ENCODE data around the gene KCTD21. TPM values are rescaled to one million over a fixed set of nuclear protein-coding genes. Genes with fewer than 3 reads are reported as not detected.

The KCTD21 gene
- polyA plus RNA-seq, 2 donors: 6.3 to 7.0 TPM

GRCh38 chr11:78149646-78150045 is 38.8 kb downstream of the KCTD21 start:
- WGBS, 2 donors: 14 to 19% methylated on average over 1 of the region's 1 CpG
- no peaks in the 10 kb centered on the region for H3K4me1 ChIP-seq (ENCODE audit: control insufficient read depth in 2 of 2, insufficient read depth in 2 of 2, low read length in 1 of 2)
- no peaks in the 10 kb centered on the region for H3K27me3 ChIP-seq (ENCODE audit: control insufficient read depth in 1 of 2, insufficient read depth in 2 of 2, low read length in 2 of 2)
- H3K4me3 ChIP-seq (ENCODE audit: low read depth in 1 of 2, low read length in 2 of 2): no peak overlapping the region
- H3K9me3 ChIP-seq (ENCODE audit: control insufficient read depth in 2 of 2, insufficient read depth in 1 of 2, low read depth in 1 of 2, low read length in 1 of 2): no peaks in the 10 kb centered on the region
- no peaks in the 10 kb centered on the region for H3K36me3 ChIP-seq (ENCODE audit: control insufficient read depth in 2 of 2, insufficient read depth in 2 of 2, low read length in 1 of 2)
- H3K27ac ChIP-seq (ENCODE audit: low read depth in 2 of 2, low read length in 1 of 2): no peak overlapping the region

- H3K27me3 ChIP-seq (ENCODE audit: control insufficient read depth in 1 of 2, insufficient read depth in 2 of 2, low read length in 2 of 2): no peaks in the 10 kb centered on the region
- no peaks in the 10 kb centered on the region for H3K4me1 ChIP-seq (ENCODE audit: control insufficient read depth in 2 of 2, insufficient read depth in 2 of 2, low read length in 1 of 2)
- 65 to 76% methylated on average over 2 of the region's 2 CpGs for WGBS, 2 donors
- H3K9me3 ChIP-seq (ENCODE audit: control insufficient read depth in 2 of 2, insufficient read depth in 1 of 2, low read depth in 1 of 2, low read length in 1 of 2): no peaks in the 10 kb centered on the region
- H3K36me3 ChIP-seq (ENCODE audit: control insufficient read depth in 2 of 2, insufficient read depth in 2 of 2, low read length in 1 of 2): no peaks in the 10 kb centered on the region
- no peak overlapping the region for H3K27ac ChIP-seq (ENCODE audit: low read depth in 2 of 2, low read length in 1 of 2)
- H3K4me3 ChIP-seq (ENCODE audit: low read depth in 1 of 2, low read length in 2 of 2): no peak overlapping the region
Observed at GRCh38 chr11:78147807-78148206, 40.6 kb downstream of the KCTD21 start.

GRCh38 chr11:78145511-78146025 is 42.9 kb downstream of the KCTD21 start:
- no peak overlapping the region for H3K4me3 ChIP-seq (ENCODE audit: low read depth in 1 of 2, low read length in 2 of 2)
- no peaks in the 10 kb centered on the region for H3K36me3 ChIP-seq (ENCODE audit: control insufficient read depth in 2 of 2, insufficient read depth in 2 of 2, low read length in 1 of 2)
- H3K4me1 ChIP-seq (ENCODE audit: control insufficient read depth in 2 of 2, insufficient read depth in 2 of 2, low read length in 1 of 2): no peaks in the 10 kb centered on the region
- no peak overlapping the region for H3K27ac ChIP-seq (ENCODE audit: low read depth in 2 of 2, low read length in 1 of 2)
- WGBS, 2 donors: 79 to 95% methylated on average over 1 of the region's 1 CpG
- no peaks in the 10 kb centered on the region for H3K27me3 ChIP-seq (ENCODE audit: control insufficient read depth in 1 of 2, insufficient read depth in 2 of 2, low read length in 2 of 2)
- H3K9me3 ChIP-seq (ENCODE audit: control insufficient read depth in 2 of 2, insufficient read depth in 1 of 2, low read depth in 1 of 2, low read length in 1 of 2): no peaks in the 10 kb centered on the region

- 70 to 77% methylated on average over 17 of the region's 17 CpGs for WGBS, 2 donors
Observed at GRCh38 chr11:78140392-78141077, 47.9 kb downstream of the KCTD21 start.

GRCh38 chr11:78139422-78140391 is 48.7 kb downstream of the KCTD21 start, which contains the start of gene ALG8:
Gene ALG8 (minus strand): TSS chr11:78139626. CDS start chr11:78139588, 38 bp downstream.
- Histone ChIP-seq H3K4me1 (ENCODE audit: control insufficient read depth in 2 of 2, insufficient read depth in 2 of 2, low read length in 1 of 2) (no peaks in the 10 kb centered on the region), H3K9me3 (ENCODE audit: control insufficient read depth in 2 of 2, insufficient read depth in 1 of 2, low read depth in 1 of 2, low read length in 1 of 2) (no peaks in the 10 kb centered on the region), H3K4me3 (ENCODE audit: low read depth in 1 of 2, low read length in 2 of 2) (peak within 1 kb of the TSS; percentile 67 to 79), H3K27me3 (ENCODE audit: control insufficient read depth in 1 of 2, insufficient read depth in 2 of 2, low read length in 2 of 2) (no peaks in the 10 kb centered on the region), H3K36me3 (ENCODE audit: control insufficient read depth in 2 of 2, insufficient read depth in 2 of 2, low read length in 1 of 2) (no peaks in the 10 kb centered on the region), H3K27ac (ENCODE audit: low read depth in 2 of 2, low read length in 1 of 2) (peak within 1 kb of the TSS; percentile 72 to 87)
- 2 to 3% methylated on average over 52 of the region's 52 CpGs for WGBS, 2 donors

More at GRCh38 chr11:78140392-78141077, 47.9 kb downstream of the KCTD21 start:
- no peaks in the 10 kb centered on the region for H3K4me1 ChIP-seq (ENCODE audit: control insufficient read depth in 2 of 2, insufficient read depth in 2 of 2, low read length in 1 of 2)
- peak overlapping the region in 1 of 2 donors; percentile 67 for H3K4me3 ChIP-seq (ENCODE audit: low read depth in 1 of 2, low read length in 2 of 2)
- no peaks in the 10 kb centered on the region for H3K9me3 ChIP-seq (ENCODE audit: control insufficient read depth in 2 of 2, insufficient read depth in 1 of 2, low read depth in 1 of 2, low read length in 1 of 2)
- no peaks in the 10 kb centered on the region for H3K36me3 ChIP-seq (ENCODE audit: control insufficient read depth in 2 of 2, insufficient read depth in 2 of 2, low read length in 1 of 2)
- H3K27ac ChIP-seq (ENCODE audit: low read depth in 2 of 2, low read length in 1 of 2): no peak overlapping the region
- H3K27me3 ChIP-seq (ENCODE audit: control insufficient read depth in 1 of 2, insufficient read depth in 2 of 2, low read length in 2 of 2): no peaks in the 10 kb centered on the region

GRCh38 chr11:78138694-78139421 is 49.6 kb downstream of the KCTD21 start:
- 18 to 19% methylated on average over 12 of the region's 12 CpGs for WGBS, 2 donors
- Histone ChIP-seq H3K4me3 (ENCODE audit: low read depth in 1 of 2, low read length in 2 of 2) (peak overlapping the region; percentile 67 to 79), H3K27ac (ENCODE audit: low read depth in 2 of 2, low read length in 1 of 2) (peak overlapping the region; percentile 72 to 87), H3K9me3 (ENCODE audit: control insufficient read depth in 2 of 2, insufficient read depth in 1 of 2, low read depth in 1 of 2, low read length in 1 of 2) (no peaks in the 10 kb centered on the region), H3K4me1 (ENCODE audit: control insufficient read depth in 2 of 2, insufficient read depth in 2 of 2, low read length in 1 of 2) (no peaks in the 10 kb centered on the region), H3K27me3 (ENCODE audit: control insufficient read depth in 1 of 2, insufficient read depth in 2 of 2, low read length in 2 of 2) (no peaks in the 10 kb centered on the region), H3K36me3 (ENCODE audit: control insufficient read depth in 2 of 2, insufficient read depth in 2 of 2, low read length in 1 of 2) (no peaks in the 10 kb centered on the region)

GRCh38 chr11:78138291-78138690 is 50.1 kb downstream of the KCTD21 start:
- Histone ChIP-seq H3K4me1 (ENCODE audit: control insufficient read depth in 2 of 2, insufficient read depth in 2 of 2, low read length in 1 of 2) (no peaks in the 10 kb centered on the region), H3K4me3 (ENCODE audit: low read depth in 1 of 2, low read length in 2 of 2) (no peak overlapping the region)
- WGBS, 2 donors: 93 to 96% methylated on average over 4 of the region's 4 CpGs

GRCh38 chr11:78132475-78132874 is 56.0 kb downstream of the KCTD21 start:
- H3K27ac ChIP-seq (ENCODE audit: low read depth in 2 of 2, low read length in 1 of 2): no peak overlapping the region
- 84 to 89% methylated on average over 2 of the region's 2 CpGs for WGBS, 2 donors
- H3K4me3 ChIP-seq (ENCODE audit: low read depth in 1 of 2, low read length in 2 of 2): no peak overlapping the region
- H3K4me1 ChIP-seq (ENCODE audit: control insufficient read depth in 2 of 2, insufficient read depth in 2 of 2, low read length in 1 of 2): no peaks in the 10 kb centered on the region
- H3K27me3 ChIP-seq (ENCODE audit: control insufficient read depth in 1 of 2, insufficient read depth in 2 of 2, low read length in 2 of 2): no peaks in the 10 kb centered on the region
- no peaks in the 10 kb centered on the region for H3K9me3 ChIP-seq (ENCODE audit: control insufficient read depth in 2 of 2, insufficient read depth in 1 of 2, low read depth in 1 of 2, low read length in 1 of 2)
- no peaks in the 10 kb centered on the region for H3K36me3 ChIP-seq (ENCODE audit: control insufficient read depth in 2 of 2, insufficient read depth in 2 of 2, low read length in 1 of 2)

More at GRCh38 chr11:78138291-78138690, 50.1 kb downstream of the KCTD21 start:
- no peak overlapping the region for H3K27ac ChIP-seq (ENCODE audit: low read depth in 2 of 2, low read length in 1 of 2)
- no peaks in the 10 kb centered on the region for H3K27me3 ChIP-seq (ENCODE audit: control insufficient read depth in 1 of 2, insufficient read depth in 2 of 2, low read length in 2 of 2)
- no peaks in the 10 kb centered on the region for H3K9me3 ChIP-seq (ENCODE audit: control insufficient read depth in 2 of 2, insufficient read depth in 1 of 2, low read depth in 1 of 2, low read length in 1 of 2)
- no peaks in the 10 kb centered on the region for H3K36me3 ChIP-seq (ENCODE audit: control insufficient read depth in 2 of 2, insufficient read depth in 2 of 2, low read length in 1 of 2)

GRCh38 chr11:78131956-78132355 is 56.5 kb downstream of the KCTD21 start:
- Histone ChIP-seq H3K4me3 (ENCODE audit: low read depth in 1 of 2, low read length in 2 of 2) (no peak overlapping the region), H3K27ac (ENCODE audit: low read depth in 2 of 2, low read length in 1 of 2) (no peak overlapping the region), H3K4me1 (ENCODE audit: control insufficient read depth in 2 of 2, insufficient read depth in 2 of 2, low read length in 1 of 2) (no peaks in the 10 kb centered on the region), H3K27me3 (ENCODE audit: control insufficient read depth in 1 of 2, insufficient read depth in 2 of 2, low read length in 2 of 2) (no peaks in the 10 kb centered on the region), H3K36me3 (ENCODE audit: control insufficient read depth in 2 of 2, insufficient read depth in 2 of 2, low read length in 1 of 2) (no peaks in the 10 kb centered on the region), H3K9me3 (ENCODE audit: control insufficient read depth in 2 of 2, insufficient read depth in 1 of 2, low read depth in 1 of 2, low read length in 1 of 2) (no peaks in the 10 kb centered on the region)
- 63 to 78% methylated on average over 3 of the region's 3 CpGs for WGBS, 2 donors

Data from esophagus (tissue), 2 donors.